GM12878 (cell line): ENCODE measurements around the gene GANAB. TPM values are rescaled to one million over a fixed set of nuclear protein-coding genes. Genes with fewer than 3 reads are reported as not detected.

Experiments used
- ATF3 ChIP-seq: IDR thresholded peaks from 2 replicates; pipeline ENCODE4 v1.6.1; 2011; ENCODE audit warnings: low read depth, mild to moderate bottlenecking, low read length, moderate library complexity, borderline replicate concordance; ENCODE audit errors: extremely low read depth
- ATF7 ChIP-seq: fragments of 450-650 bp; IDR thresholded peaks from 2 replicates; pipeline ENCODE4 v1.6.1; 2016; ENCODE audit warnings: low read depth, mild to moderate bottlenecking
- BACH1 ChIP-seq: fragments of 450-650 bp; IDR thresholded peaks from 2 replicates; pipeline ENCODE4 v1.6.1; 2017; ENCODE audit warnings: mild to moderate bottlenecking, borderline replicate concordance
- BRCA1 ChIP-seq: IDR thresholded peaks from 2 replicates; pipeline ENCODE4 v1.6.1; 2011; ENCODE audit warnings: low read depth, low read length, improper control_type of control experiment
- CHD2 ChIP-seq: IDR thresholded peaks from 2 replicates; pipeline ENCODE4 v1.6.1; 2011; ENCODE audit warnings: low read depth, low read length, improper control_type of control experiment, borderline replicate concordance
- CREM ChIP-seq: IDR thresholded peaks from 2 replicates; pipeline ENCODE4 v1.6.1; 2014; ENCODE audit warnings: antibody characterized with exemption, low read depth
- E2F8 ChIP-seq: fragments of 450-650 bp; IDR thresholded peaks from 2 replicates; pipeline ENCODE4 v1.6.1; 2018; ENCODE audit warnings: mild to moderate bottlenecking, low read depth, moderate library complexity; ENCODE audit not compliant: partially characterized antibody
- HDAC6 ChIP-seq: fragments of 200-600 bp; sonication (generic); IDR thresholded peaks from one replicate; pipeline ENCODE4 v1.8.0; 2017; ENCODE audit warnings: antibody characterized with exemption; ENCODE audit not compliant: unreplicated experiment
- NBN ChIP-seq: fragments of 450-650 bp; IDR thresholded peaks from 2 replicates; pipeline ENCODE4 v1.6.1; 2016
- NKRF ChIP-seq: fragments of 450-650 bp; conservative IDR thresholded peaks from 2 replicates; pipeline ENCODE4 v1.6.1; 2017; ENCODE audit warnings: mild to moderate bottlenecking, moderate library complexity
- NRF1 ChIP-seq: conservative IDR thresholded peaks from 2 replicates; pipeline ENCODE4 v1.6.1; 2011; ENCODE audit warnings: mild to moderate bottlenecking, low read depth, low read length, improper control_type of control experiment
- RAD21 ChIP-seq: IDR thresholded peaks from 2 replicates; pipeline ENCODE4 v1.6.1; 2011; ENCODE audit warnings: mild to moderate bottlenecking, low read depth, low read length, moderate library complexity; ENCODE audit not compliant: insufficient read depth
- RAD51 ChIP-seq: fragments of 450-650 bp; IDR thresholded peaks from 2 replicates; pipeline ENCODE4 v1.6.1; 2016; ENCODE audit warnings: moderate library complexity, mild to moderate bottlenecking, inconsistent platforms
- SIX5 ChIP-seq: IDR thresholded peaks from 2 replicates; pipeline ENCODE4 v1.6.1; 2011; ENCODE audit warnings: mild to moderate bottlenecking, low read depth, low read length, moderate library complexity; ENCODE audit not compliant: severe bottlenecking
- SUPT20H ChIP-seq: IDR thresholded peaks from 2 replicates; pipeline ENCODE4 v1.6.1; 2011; ENCODE audit warnings: low read depth, mild to moderate bottlenecking, low read length, moderate library complexity, borderline replicate concordance; ENCODE audit not compliant: control insufficient read depth
- SUZ12 ChIP-seq: fragments of 200-600 bp; sonication (generic); IDR thresholded peaks from one replicate; pipeline ENCODE4 v1.6.1; 2018; ENCODE audit warnings: antibody characterized with exemption, mild to moderate bottlenecking; ENCODE audit not compliant: unreplicated experiment
- TARDBP ChIP-seq: IDR thresholded peaks from 2 replicates; pipeline ENCODE4 v1.6.1; 2016; ENCODE audit warnings: borderline replicate concordance
- WRNIP1 ChIP-seq: IDR thresholded peaks from 2 replicates; pipeline ENCODE4 v1.6.1; 2011; ENCODE audit warnings: low read depth, low read length, improper control_type of control experiment, borderline replicate concordance
- YBX1 ChIP-seq: fragments of 450-650 bp; IDR thresholded peaks from 2 replicates; pipeline ENCODE4 v1.6.1; 2016; ENCODE audit warnings: antibody characterized with exemption
- YY1 ChIP-seq: IDR thresholded peaks from 2 replicates; pipeline ENCODE4 v1.6.1; 2011; ENCODE audit warnings: low read depth, mild to moderate bottlenecking, low read length
- ZNF207 ChIP-seq: fragments of 450-650 bp; IDR thresholded peaks from 2 replicates; pipeline ENCODE4 v1.6.1; 2014; ENCODE audit warnings: antibody characterized with exemption, mild to moderate bottlenecking, borderline replicate concordance
- ZZZ3 ChIP-seq: IDR thresholded peaks from 2 replicates; pipeline ENCODE4 v1.6.1; 2011; ENCODE audit warnings: low read depth; ENCODE audit not compliant: control insufficient read depth, insufficient read length
- polyA plus RNA-seq, 11 experiments: library from polyadenylated mRNA; depleted of rRNA in 4 of 11; unstranded in 6 of 11; stranded (reverse) in 5 of 11; fragments of >200 nt; fragmentation: Nextera tagmentation in 4 of 11; fragmentation: Illumina TruSeq in 1 of 11; extraction: Ambion mirVana in 4 of 11; extraction: Trizol in 1 of 11; gene quantifications; 1 replicate in 1 of 11; 2 replicates in 10 of 11; pipeline versions ENCODE4 v1.2.1 to v1.2.3, GENCODE V29; 2011 to 2016; ENCODE audit warnings: inconsistent platforms in 2 of 11, missing spikeins in 2 of 11, low read depth in 1 of 11
- total RNA-seq, 4 experiments: library from RNA; depleted of rRNA in 3 of 4; stranded (reverse); fragments of >200 nt in 3 of 4; fragmentation: Illumina TruSeq in 1 of 4; extraction: Trizol in 1 of 4; gene quantifications; 2 replicates each; pipeline versions ENCODE4 v1.2.1 to v1.2.3, GENCODE V29; 2013 to 2021
- TF ChIP-seq, protein P1 (sequence below): fragments of 450-650 bp; IDR thresholded peaks from 2 replicates; pipeline ENCODE4 v1.6.1; 2017; ENCODE audit warnings: antibody characterized with exemption, mild to moderate bottlenecking, moderate library complexity

GANAB gene
- total and polyA plus RNA-seq, 10 of the 15 experiments (the other 5 are each of a cell fraction or from before 2014, with no cell fraction given) = 4.5 to 175 (median 102) TPM

DNA sequence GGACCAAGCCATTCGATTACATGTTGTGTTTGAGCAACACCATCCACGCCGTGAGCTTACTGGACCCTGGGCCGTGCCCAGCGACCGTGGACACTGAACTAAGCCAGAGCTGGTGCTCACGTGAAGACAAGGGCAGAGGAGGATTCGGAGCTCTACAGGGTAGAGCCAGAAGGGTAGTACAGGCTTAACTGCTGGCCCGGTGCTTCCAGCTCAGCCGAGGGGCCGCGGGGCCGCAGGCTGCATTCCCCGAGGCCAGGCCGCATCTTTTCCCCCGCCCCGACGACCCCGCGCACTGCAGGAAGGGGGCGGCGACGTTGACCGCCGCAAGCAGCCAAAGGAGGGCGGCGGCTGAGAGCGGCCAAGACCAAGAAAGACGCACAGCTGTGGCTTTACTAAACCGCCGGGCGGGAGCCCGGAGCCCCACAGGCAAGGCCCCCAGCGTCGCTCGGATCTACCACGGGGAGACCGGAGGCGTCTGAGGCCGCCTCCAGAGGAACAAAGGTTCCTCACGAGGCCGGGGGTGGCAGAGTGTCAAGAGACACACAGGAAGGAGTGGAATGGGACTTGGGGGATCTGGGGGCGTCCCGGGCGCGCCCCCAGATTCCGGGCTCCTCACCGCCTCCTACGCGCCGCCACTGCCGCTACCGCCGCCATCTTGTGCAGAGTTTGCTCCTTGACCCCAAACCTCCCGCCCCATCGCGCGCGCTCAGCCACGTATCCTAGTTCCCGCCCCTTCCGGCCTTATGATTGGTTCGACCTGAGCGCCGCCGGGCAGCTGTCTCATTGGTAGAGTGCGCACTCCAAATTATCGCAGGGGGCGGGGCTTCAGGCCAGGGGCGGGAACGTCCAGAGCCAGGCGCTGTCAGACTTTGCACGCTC, at the start of gene GANAB (continued):
- TF ChIP-seq, protein P1, sequence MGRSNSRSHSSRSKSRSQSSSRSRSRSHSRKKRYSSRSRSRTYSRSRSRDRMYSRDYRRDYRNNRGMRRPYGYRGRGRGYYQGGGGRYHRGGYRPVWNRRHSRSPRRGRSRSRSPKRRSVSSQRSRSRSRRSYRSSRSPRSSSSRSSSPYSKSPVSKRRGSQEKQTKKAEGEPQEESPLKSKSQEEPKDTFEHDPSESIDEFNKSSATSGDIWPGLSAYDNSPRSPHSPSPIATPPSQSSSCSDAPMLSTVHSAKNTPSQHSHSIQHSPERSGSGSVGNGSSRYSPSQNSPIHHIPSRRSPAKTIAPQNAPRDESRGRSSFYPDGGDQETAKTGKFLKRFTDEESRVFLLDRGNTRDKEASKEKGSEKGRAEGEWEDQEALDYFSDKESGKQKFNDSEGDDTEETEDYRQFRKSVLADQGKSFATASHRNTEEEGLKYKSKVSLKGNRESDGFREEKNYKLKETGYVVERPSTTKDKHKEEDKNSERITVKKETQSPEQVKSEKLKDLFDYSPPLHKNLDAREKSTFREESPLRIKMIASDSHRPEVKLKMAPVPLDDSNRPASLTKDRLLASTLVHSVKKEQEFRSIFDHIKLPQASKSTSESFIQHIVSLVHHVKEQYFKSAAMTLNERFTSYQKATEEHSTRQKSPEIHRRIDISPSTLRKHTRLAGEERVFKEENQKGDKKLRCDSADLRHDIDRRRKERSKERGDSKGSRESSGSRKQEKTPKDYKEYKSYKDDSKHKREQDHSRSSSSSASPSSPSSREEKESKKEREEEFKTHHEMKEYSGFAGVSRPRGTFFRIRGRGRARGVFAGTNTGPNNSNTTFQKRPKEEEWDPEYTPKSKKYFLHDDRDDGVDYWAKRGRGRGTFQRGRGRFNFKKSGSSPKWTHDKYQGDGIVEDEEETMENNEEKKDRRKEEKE = no peak
- peak; percentile 99 for TF ChIP-seq YY1
- no peak for TF ChIP-seq RAD51
- no peak for TF ChIP-seq SIX5
- TF ChIP-seq TARDBP = no peak
- TF ChIP-seq RAD21 = no peak
- peak; percentile 82 for TF ChIP-seq ZNF207
- peak; percentile 22; the same call in 1 of the 2 replicates for TF ChIP-seq ATF7
- TF ChIP-seq YBX1 = no peak
- no peak for TF ChIP-seq SUPT20H
- TF ChIP-seq BACH1 = no peak
- TF ChIP-seq CHD2 = peak; percentile 85
- no peak for TF ChIP-seq E2F8
- no peak for TF ChIP-seq BRCA1
- TF ChIP-seq WRNIP1 = no peak
- TF ChIP-seq HDAC6 = no peak
- TF ChIP-seq CREM = peak; percentile 83; the same call in 1 of the 2 replicates
- TF ChIP-seq ZZZ3 = no peak
- no peak for TF ChIP-seq ATF3
- TF ChIP-seq SUZ12 = no peak
- no peak for TF ChIP-seq NRF1
- peak; percentile 73 for TF ChIP-seq NKRF
- peak; percentile 76 for TF ChIP-seq NBN
